PC-3 (cell line): ENCODE results near the gene MYH14.

Experiments
- EZH2 ChIP-seq: fragments of 300-600 bp; sonication (generic); IDR thresholded peaks from one replicate; pipeline ENCODE4 v1.6.1; 2017; ENCODE audit warnings: antibody characterized with exemption, mild to moderate bottlenecking, low read length; ENCODE audit not compliant: unreplicated experiment
- EZH2phosphoT487 ChIP-seq: fragments of 300-600 bp; sonication (generic); IDR thresholded peaks from 2 replicates; pipeline ENCODE4 v1.6.1; 2018; ENCODE audit warnings: mild to moderate bottlenecking, antibody characterized with exemption, low read length, borderline replicate concordance
- TF ChIP-seq, protein P1 (sequence below): fragments of 300-600 bp; sonication (generic); conservative IDR thresholded peaks from 2 replicates; pipeline ENCODE4 v1.5.1; 2017; ENCODE audit warnings: antibody characterized with exemption, low read depth, mild to moderate bottlenecking, low read length

DNA sequence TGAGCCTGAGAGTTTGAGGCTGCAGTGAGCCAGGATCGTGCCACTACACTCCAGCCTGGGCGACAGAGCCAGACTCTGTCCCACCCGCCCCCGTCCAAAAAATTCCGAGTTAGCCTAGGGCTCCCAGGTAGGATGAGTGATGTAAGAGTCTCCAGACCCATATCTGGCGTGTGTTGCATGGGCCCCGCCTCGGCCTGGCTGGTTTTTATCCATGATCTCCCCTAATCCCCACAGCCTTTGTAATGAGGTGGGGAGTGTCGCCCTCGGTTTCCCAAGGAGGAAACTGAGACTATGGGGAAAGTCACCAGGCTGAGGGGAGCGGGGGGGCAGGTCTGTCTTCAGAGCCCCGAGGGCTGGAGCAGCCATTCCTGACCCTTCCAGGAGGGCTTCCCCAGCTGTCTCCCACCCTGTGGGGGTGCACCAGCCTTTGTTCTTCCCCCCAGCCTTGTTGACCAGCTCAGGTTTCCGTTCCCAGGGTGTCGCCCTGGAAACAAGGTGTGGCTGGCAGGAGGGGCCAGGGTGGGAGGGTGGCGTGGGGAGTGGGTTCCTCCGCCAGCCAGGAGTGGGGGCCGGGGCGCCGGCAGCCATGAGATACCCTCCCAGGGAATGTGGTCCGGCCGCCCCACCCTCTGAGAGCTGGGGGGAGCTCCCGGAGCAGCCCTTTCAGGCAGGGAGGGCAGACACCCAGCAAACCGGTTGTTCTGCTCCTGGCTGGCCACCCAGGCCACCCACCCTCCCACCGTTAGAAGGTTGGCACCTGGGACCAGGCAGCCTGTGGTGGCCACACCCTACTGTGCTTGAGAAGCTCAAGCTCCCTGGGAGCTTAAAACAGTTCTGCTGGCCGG is 11.5 kb downstream of the MYH14 start:
- TF ChIP-seq, protein P1, sequence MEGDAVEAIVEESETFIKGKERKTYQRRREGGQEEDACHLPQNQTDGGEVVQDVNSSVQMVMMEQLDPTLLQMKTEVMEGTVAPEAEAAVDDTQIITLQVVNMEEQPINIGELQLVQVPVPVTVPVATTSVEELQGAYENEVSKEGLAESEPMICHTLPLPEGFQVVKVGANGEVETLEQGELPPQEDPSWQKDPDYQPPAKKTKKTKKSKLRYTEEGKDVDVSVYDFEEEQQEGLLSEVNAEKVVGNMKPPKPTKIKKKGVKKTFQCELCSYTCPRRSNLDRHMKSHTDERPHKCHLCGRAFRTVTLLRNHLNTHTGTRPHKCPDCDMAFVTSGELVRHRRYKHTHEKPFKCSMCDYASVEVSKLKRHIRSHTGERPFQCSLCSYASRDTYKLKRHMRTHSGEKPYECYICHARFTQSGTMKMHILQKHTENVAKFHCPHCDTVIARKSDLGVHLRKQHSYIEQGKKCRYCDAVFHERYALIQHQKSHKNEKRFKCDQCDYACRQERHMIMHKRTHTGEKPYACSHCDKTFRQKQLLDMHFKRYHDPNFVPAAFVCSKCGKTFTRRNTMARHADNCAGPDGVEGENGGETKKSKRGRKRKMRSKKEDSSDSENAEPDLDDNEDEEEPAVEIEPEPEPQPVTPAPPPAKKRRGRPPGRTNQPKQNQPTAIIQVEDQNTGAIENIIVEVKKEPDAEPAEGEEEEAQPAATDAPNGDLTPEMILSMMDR = no peak
- TF ChIP-seq EZH2 = no peak
- TF ChIP-seq EZH2phosphoT487 = no peak
